Activated CD8-positive, alpha-beta memory T cell treated with anti-CD3 and anti-CD28 coated beads, Interleukin-2, amount 10 ng/mL, durations not matched to agents 7 days and 5 days (primary cell): ENCODE results near the gene OR4N5. TPM values are rescaled to one million over a fixed set of nuclear protein-coding genes. Genes with fewer than 3 reads are reported as not detected.

Source experiments
- ATAC-seq: fragments of 150-1000 bp; cut with Tn5 transposase; one replicate; pipeline ENCODE4 v1.10.0; 2021; ENCODE audit warnings: moderate library complexity
- CTCF ChIA-PET: fragments of 350-600 bp; sonication (Branson Sonifier 250); formaldehyde crosslinking; loops from one replicate; lab custom pipeline; 2021; ENCODE audit warnings: antibody characterized with exemption; lab: Charles Lee
- DNase-seq: peaks from one replicate; pipeline ENCODE4 v3.0.0-alpha.2; 2020
- H3K27ac Mint-ChIP-seq: one replicate; pipeline ENCODE4 v1.8.0; 2021; ENCODE audit warnings: mild to moderate bottlenecking, mixed read lengths
- H3K27me3 Mint-ChIP-seq: one replicate; pipeline ENCODE4 v1.8.0; 2021; ENCODE audit warnings: mixed read lengths
- H3K36me3 Mint-ChIP-seq: one replicate; pipeline ENCODE4 v1.8.0; 2021; ENCODE audit warnings: mild to moderate bottlenecking, mixed read lengths
- H3K4me1 Mint-ChIP-seq: one replicate; pipeline ENCODE4 v1.8.0; 2021; ENCODE audit warnings: mixed read lengths
- H3K4me3 Mint-ChIP-seq: one replicate; pipeline ENCODE4 v1.8.0; 2021; ENCODE audit warnings: mild to moderate bottlenecking, moderate library complexity, mixed read lengths
- H3K9me3 Mint-ChIP-seq: one replicate; pipeline ENCODE4 v1.8.0; 2022; ENCODE audit warnings: low read depth, mixed read lengths
- total RNA-seq, 2 experiments: library from RNA; stranded (reverse); gene quantifications; one replicate each; pipeline ENCODE4 v1.2.3, GENCODE V29; 2021

Gene OR4N5
- total RNA-seq, 2 experiments from 2014 or later = not detected

DNA sequence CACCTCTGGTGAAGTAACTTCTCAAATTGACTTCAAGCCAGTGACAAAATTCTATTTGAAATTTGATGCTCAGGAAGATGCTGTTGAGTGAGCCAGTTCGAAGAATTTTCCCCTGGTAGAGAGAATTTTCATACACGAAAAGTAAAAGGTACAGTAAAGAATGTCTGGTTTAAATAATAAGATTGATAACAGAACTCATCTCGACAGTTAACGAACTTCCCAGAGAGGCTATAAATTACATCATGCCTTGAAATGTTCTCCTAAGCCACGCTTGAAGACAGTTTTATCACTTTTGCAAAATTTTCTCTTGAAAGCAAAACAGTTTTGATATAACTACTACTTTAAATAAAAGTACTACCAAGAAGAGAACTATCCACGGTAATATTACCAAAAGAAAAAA lies 37.7 kb downstream of the OR4N5 start:
- ATAC-seq (no peak), DNase-seq (no peak)
- H3K27me3 Mint-ChIP-seq = peaks cover 2% of the 10 kb centered on the region
- CTCF ChIA-PET = no interaction called here
- H3K27ac Mint-ChIP-seq = no peak overlapping the region
- no peaks in the 10 kb centered on the region for H3K36me3 Mint-ChIP-seq
- H3K4me3 Mint-ChIP-seq = no peak overlapping the region
- H3K4me1 Mint-ChIP-seq = no peaks in the 10 kb centered on the region
- no peaks in the 10 kb centered on the region for H3K9me3 Mint-ChIP-seq

DNA sequence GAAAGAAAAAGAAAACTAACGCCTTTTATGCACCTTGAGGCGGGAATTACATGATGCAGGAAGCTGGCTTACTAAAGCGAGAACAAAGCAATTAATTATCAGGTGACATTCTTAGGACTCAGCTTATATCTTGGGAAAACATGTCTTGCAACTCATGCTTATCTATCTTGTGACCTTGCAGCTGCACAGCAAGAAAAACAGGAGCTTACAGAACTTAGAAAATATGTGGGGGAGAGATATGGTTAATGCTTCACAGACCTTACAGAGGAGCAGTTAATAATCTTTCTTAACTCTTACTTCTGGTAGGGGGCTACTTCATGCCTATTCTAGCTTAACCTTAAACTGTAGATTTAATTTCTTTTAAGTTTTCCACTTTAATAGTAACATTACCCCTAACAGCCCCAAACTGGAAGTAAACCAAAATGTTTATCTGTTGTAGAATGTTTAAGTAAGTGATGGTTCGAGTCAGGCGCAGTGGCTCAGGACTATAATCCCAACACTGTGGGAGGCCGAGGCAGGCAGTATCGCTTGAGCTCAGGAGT lies 38.9 kb downstream of the OR4N5 start:
- no peak overlapping the region for H3K4me3 Mint-ChIP-seq
- CTCF ChIA-PET = interaction anchor here (1.2 kb wide), 1 partner anchor 15 kb away, joined by 3 read pairs; no protein-coding TSS in a partner anchor
- no peaks in the 10 kb centered on the region for H3K9me3 Mint-ChIP-seq
- ATAC-seq (no peak), DNase-seq (no peak)
- H3K27ac Mint-ChIP-seq = no peak overlapping the region
- H3K4me1 Mint-ChIP-seq = no peaks in the 10 kb centered on the region
- H3K27me3 Mint-ChIP-seq = peaks cover 5% of the 10 kb centered on the region
- no peaks in the 10 kb centered on the region for H3K36me3 Mint-ChIP-seq

DNA sequence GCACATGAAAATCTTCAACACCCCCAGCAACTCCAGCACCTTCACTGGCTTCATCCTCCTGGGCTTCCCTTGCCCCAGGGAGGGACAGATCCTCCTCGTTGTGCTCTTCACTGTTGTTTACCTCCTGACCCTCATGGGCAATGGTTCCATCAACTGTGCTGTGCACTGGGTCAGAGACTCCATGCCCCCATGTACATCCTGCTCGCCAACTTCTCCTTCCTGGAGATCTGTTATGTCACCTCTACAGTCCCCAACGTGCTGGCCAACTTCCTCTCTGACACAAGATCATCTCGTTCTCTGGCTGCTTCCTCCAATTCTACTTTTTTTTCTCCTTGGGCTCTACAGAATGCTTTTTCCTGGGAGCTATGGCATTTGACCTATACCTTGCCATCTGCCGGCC lies 40.6 kb downstream of the OR4N5 start:
- Mint-ChIP-seq H3K9me3 (no peaks in the 10 kb centered on the region), H3K4me1 (no peaks in the 10 kb centered on the region), H3K27ac (no peak overlapping the region), H3K36me3 (no peaks in the 10 kb centered on the region), H3K27me3 (peaks cover 5% of the 10 kb centered on the region), H3K4me3 (no peak overlapping the region)
- DNase-seq (no peak), ATAC-seq (no peak)
- CTCF ChIA-PET = no interaction called here

DNA sequence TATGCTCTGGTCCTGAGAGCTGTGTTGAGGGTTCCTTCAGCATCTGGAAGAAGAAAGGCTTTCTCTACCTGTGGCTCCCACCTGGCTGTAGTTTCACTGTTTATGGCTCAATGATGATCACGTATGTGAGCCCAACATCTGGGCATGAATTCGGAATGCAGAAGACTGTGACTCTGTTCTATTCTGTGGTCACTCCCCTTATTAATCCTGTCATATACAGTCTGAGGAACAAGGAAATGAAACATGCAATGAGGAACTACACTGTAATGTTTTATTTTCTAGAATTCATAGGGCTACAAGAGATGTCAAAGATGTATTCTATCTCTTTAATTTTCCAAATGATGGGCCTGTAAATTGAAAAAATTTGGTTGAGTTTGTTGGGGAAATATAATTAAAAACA lies 41.3 kb downstream of the OR4N5 start:
- DNase-seq (no peak), ATAC-seq (no peak)
- Mint-ChIP-seq H3K4me1 (no peaks in the 10 kb centered on the region), H3K36me3 (no peaks in the 10 kb centered on the region), H3K4me3 (no peak overlapping the region), H3K27me3 (peaks cover 4% of the 10 kb centered on the region), H3K27ac (no peak overlapping the region), H3K9me3 (no peaks in the 10 kb centered on the region)
- CTCF ChIA-PET = no interaction called here

DNA sequence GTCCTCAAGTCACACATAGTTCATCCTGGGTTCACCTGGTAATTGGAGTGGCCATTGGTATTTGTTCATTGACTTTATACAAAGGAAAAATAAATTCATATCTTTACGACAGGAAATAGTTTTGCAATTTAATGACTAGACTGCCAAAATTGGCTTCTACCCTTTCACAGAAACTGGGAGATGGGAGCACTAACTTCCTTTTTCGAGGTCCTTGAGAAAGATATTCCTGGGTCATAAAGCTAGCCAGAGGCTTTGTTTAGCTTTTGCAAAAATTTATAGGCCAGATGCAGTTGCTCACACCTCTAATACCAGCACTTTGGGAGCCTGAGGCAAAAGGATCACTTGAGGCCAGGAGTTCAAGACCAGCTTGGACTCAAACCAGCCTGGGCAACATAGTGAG lies 41.9 kb downstream of the OR4N5 start:
- ATAC-seq = no peak
- CTCF ChIA-PET = no interaction called here
- no peak for DNase-seq
- Mint-ChIP-seq H3K4me1 (no peaks in the 10 kb centered on the region), H3K36me3 (no peaks in the 10 kb centered on the region), H3K9me3 (no peaks in the 10 kb centered on the region), H3K27ac (no peak overlapping the region), H3K27me3 (peaks cover 3% of the 10 kb centered on the region), H3K4me3 (no peak overlapping the region)

DNA sequence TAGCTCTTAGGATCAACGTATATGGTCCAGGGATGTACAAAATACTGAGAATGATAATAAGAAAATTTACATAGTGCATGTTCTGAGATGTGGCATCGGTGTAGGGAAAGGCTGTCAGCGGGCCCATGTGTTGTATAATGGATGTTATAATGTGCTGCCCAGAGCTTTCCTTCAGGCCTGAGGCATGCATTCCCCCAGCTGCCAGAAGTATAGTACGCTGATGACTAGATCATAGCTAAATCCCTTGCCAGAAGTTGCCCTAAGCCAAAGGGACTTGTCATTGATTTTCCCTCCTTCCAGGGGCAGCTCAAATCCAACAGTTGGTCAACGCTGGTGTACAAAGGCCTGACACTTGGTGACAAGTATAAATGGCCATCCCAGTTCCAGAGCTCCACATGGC lies 45.6 kb downstream of the OR4N5 start:
- Mint-ChIP-seq H3K4me1 (no peaks in the 10 kb centered on the region), H3K4me3 (no peak overlapping the region), H3K27ac (no peak overlapping the region), H3K36me3 (no peaks in the 10 kb centered on the region), H3K27me3 (peaks cover 5% of the 10 kb centered on the region), H3K9me3 (no peaks in the 10 kb centered on the region)
- ATAC-seq = no peak
- no peak for DNase-seq
- CTCF ChIA-PET = no interaction called here

DNA sequence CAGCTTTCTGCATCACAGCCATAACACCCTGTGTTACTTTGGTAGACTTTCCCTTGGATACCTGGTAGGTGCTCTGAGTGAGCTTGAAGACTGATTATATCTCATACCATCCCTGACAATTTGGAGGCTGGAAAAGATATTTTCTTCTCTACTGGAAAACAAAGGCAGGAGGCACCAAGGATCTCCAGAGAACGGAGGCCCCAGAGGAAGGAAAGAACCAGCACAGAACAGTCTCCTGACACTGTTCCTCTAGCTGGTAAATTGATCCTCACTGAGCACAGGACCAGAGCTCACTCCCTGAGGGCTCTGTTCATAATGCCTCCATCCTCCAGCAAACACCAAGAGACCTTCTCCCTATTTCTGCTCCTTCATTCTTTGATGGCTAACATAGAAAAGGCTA lies 52.0 kb downstream of the OR4N5 start, which contains the start of gene OR11G2:
Gene OR11G2, plus strand, starts transcription at position 301 of the 400 bp plus-strand sequence. CDS start 6,542 bp downstream, outside the sequence.
- ATAC-seq = no peak
- no peak within 1 kb of the TSS for H3K27ac Mint-ChIP-seq
- DNase-seq = no peak
- no peaks in the 10 kb centered on the region for H3K4me1 Mint-ChIP-seq
- no peaks in the 10 kb centered on the region for H3K9me3 Mint-ChIP-seq
- CTCF ChIA-PET = no interaction called here
- peaks cover 12% of the 10 kb centered on the region for H3K27me3 Mint-ChIP-seq
- H3K36me3 Mint-ChIP-seq = no peaks in the 10 kb centered on the region
- no peak within 1 kb of the TSS for H3K4me3 Mint-ChIP-seq

DNA sequence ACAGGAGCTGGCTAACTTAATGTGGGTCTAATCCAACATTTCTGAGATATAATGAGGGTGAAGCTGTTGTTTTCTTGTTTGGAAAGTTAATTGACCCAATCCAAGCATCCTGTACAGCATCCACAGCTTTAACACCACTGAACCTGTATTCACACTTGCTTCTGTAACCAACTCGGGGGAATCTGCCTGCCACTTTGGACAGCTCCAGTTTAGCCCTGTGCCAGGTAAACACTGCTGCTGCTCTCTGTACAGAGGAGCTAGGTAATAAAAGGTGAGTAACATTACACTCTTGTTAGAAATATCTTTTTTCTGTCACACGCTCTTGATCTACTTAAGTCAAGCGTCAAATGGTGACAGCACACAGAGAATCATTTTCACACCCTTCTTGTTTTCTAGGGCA lies 52.8 kb downstream of the OR4N5 start:
- ATAC-seq (no peak), DNase-seq (no peak)
- H3K27ac Mint-ChIP-seq = no peak overlapping the region
- peaks cover 17% of the 10 kb centered on the region for H3K27me3 Mint-ChIP-seq
- no peaks in the 10 kb centered on the region for H3K9me3 Mint-ChIP-seq
- no peaks in the 10 kb centered on the region for H3K4me1 Mint-ChIP-seq
- CTCF ChIA-PET = no interaction called here
- H3K4me3 Mint-ChIP-seq = no peak overlapping the region
- no peaks in the 10 kb centered on the region for H3K36me3 Mint-ChIP-seq

DNA sequence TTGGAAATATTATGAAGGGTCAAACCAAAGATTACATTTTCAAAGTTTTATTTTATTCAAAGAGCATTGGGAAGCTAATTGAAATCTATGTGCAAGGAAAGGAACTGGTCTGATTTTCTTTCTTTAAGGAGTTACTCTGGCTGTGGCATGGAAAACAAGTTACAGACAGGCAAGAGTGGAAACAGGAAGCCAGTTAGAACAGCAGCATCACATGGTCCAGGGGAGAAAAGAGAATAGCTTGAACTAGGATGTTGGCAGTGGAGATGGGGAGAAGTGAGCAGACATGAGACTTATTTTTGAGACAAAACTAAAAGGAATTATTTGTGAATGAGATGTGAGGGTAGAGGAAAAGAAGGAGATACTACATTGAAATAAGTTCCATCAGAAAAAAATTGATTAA lies 55.5 kb downstream of the OR4N5 start:
- Mint-ChIP-seq H3K4me1 (no peaks in the 10 kb centered on the region), H3K9me3 (no peaks in the 10 kb centered on the region), H3K27me3 (peaks cover 15% of the 10 kb centered on the region), H3K27ac (no peak overlapping the region), H3K36me3 (no peaks in the 10 kb centered on the region), H3K4me3 (no peak overlapping the region)
- DNase-seq (no peak), ATAC-seq (no peak)
- CTCF ChIA-PET = interaction anchor here (1.0 kb wide), 1 partner anchor 38 kb away, joined by 3 read pairs; no protein-coding TSS in a partner anchor

Other genes with a start within 250 kb of the OR4N5 start
- gene OR4K5, start 218.2 kb upstream of the OR4N5 start, total RNA-seq = not detected
- gene OR4K1, start 207.9 kb upstream of the OR4N5 start, total RNA-seq = not detected
- not detected for gene OR4K15, start 163.2 kb upstream of the OR4N5 start, total RNA-seq
- gene OR4Q2, start 136.7 kb upstream of the OR4N5 start, total RNA-seq = not detected
- not detected for gene OR4K14, start 119.5 kb upstream of the OR4N5 start, total RNA-seq
- not detected for gene OR4K13, start 102.8 kb upstream of the OR4N5 start, total RNA-seq
- gene OR4L1, start 78.8 kb upstream of the OR4N5 start, total RNA-seq = not detected
- gene OR4K17, start 28.1 kb upstream of the OR4N5 start, total RNA-seq = not detected
- not detected for gene OR11G2, start 52.1 kb downstream of the OR4N5 start, total RNA-seq
- gene OR11H6, start 84.9 kb downstream of the OR4N5 start, total RNA-seq = not detected
- not detected for gene OR11H7, start 90.2 kb downstream of the OR4N5 start, total RNA-seq
- gene OR11H4, start 100.5 kb downstream of the OR4N5 start, total RNA-seq = not detected
- gene TTC5, start 167.1 kb downstream of the OR4N5 start, total RNA-seq = 10 to 100 TPM; 22.4 to 24.4 TPM
- 10 to 100 TPM; 39.0 to 39.5 TPM for gene CCNB1IP1, start 194.5 kb downstream of the OR4N5 start, total RNA-seq
- gene PARP2, start 204.8 kb downstream of the OR4N5 start, total RNA-seq = 10 to 100 TPM; 32.6 to 38.4 TPM